Liver (tissue), 9 donors: ENCODE measurements around the gene SHROOM2. TPM values are rescaled to one million over a fixed set of nuclear protein-coding genes. Genes with fewer than 3 reads are reported as not detected.

Source experiments
- DNase-seq: peaks from one replicate; pipeline ENCODE4 v3.0.0-alpha.2; 2017; ENCODE audit warnings: low spot score
- H3K27ac ChIP-seq, 2 donors: one replicate each; pipeline ENCODE4 v1.7.0; 2013; ENCODE audit warnings: inconsistent platforms in 2 of 2, low read length in 2 of 2, control low read depth in 1 of 2, low read depth in 1 of 2, mild to moderate bottlenecking in 1 of 2
- H3K27me3 ChIP-seq, 4 donors: one replicate each; pipeline versions ENCODE4 v1.6.1 to v1.7.0; 2013; ENCODE audit warnings: low read length in 3 of 4, inconsistent platforms in 1 of 4, mild to moderate bottlenecking in 1 of 4, moderate library complexity in 1 of 4; ENCODE audit not compliant: control insufficient read depth in 4 of 4, insufficient read depth in 4 of 4
- H3K36me3 ChIP-seq, 4 donors: one replicate each; pipeline versions ENCODE4 v1.6.1 to v1.7.0; 2013; ENCODE audit warnings: low read length in 3 of 4, mild to moderate bottlenecking in 3 of 4, low read depth in 1 of 4, moderate library complexity in 1 of 4; ENCODE audit not compliant: control insufficient read depth in 4 of 4, insufficient read depth in 3 of 4
- H3K4me1 ChIP-seq, 4 donors: one replicate each; pipeline versions ENCODE4 v1.6.1 to v1.7.0; 2013; ENCODE audit warnings: low read length in 3 of 4, mild to moderate bottlenecking in 3 of 4, moderate library complexity in 1 of 4; ENCODE audit not compliant: control insufficient read depth in 4 of 4, insufficient read depth in 4 of 4
- H3K4me3 ChIP-seq, 3 donors: one replicate each; pipeline versions ENCODE4 v1.6.1 to v1.7.0; 2013; ENCODE audit warnings: low read length in 3 of 3, control low read depth in 1 of 3, low read depth in 1 of 3, mild to moderate bottlenecking in 1 of 3
- H3K9ac ChIP-seq, 2 donors: one replicate each; pipeline ENCODE4 v1.7.0; 2013; ENCODE audit warnings: low read length in 2 of 2, mild to moderate bottlenecking in 2 of 2, moderate library complexity in 2 of 2, control low read depth in 1 of 2, low read depth in 1 of 2
- H3K9me3 ChIP-seq, 4 donors: one replicate each; pipeline versions ENCODE4 v1.6.1 to v1.7.0; 2013; ENCODE audit warnings: low read length in 3 of 4; ENCODE audit not compliant: control insufficient read depth in 4 of 4
- FOXA1 ChIP-seq: IDR thresholded peaks from 2 replicates; pipeline ENCODE4 v1.6.1; 2016; ENCODE audit warnings: antibody characterized with exemption
- FOXA2 ChIP-seq: IDR thresholded peaks from 2 replicates; pipeline ENCODE4 v1.6.1; 2016; ENCODE audit warnings: antibody characterized with exemption
- HNF4A ChIP-seq, 2 donors: conservative IDR thresholded peaks; 2 replicates each; pipeline ENCODE4 v1.6.1; 2016; ENCODE audit warnings: antibody characterized with exemption in 2 of 2, mild to moderate bottlenecking in 2 of 2
- JUND ChIP-seq, 2 donors: IDR thresholded peaks; 2 replicates each; pipeline ENCODE4 v1.6.1; 2016; ENCODE audit warnings: antibody characterized with exemption in 2 of 2
- MAX ChIP-seq: IDR thresholded peaks from 2 replicates; pipeline ENCODE4 v1.6.1; 2016; ENCODE audit warnings: antibody characterized with exemption
- NR2F2 ChIP-seq: IDR thresholded peaks from 2 replicates; pipeline ENCODE4 v1.6.1; 2016; ENCODE audit warnings: antibody characterized with exemption
- RAD21 ChIP-seq, 2 donors: IDR thresholded peaks; 2 replicates each; pipeline ENCODE4 v1.6.1; 2016; ENCODE audit warnings: antibody characterized with exemption in 2 of 2, mild to moderate bottlenecking in 2 of 2
- RXRA ChIP-seq, 2 donors: IDR thresholded peaks; 2 replicates each; pipeline ENCODE4 v1.6.1; 2017 to 2018; ENCODE audit warnings: antibody characterized with exemption in 2 of 2, mild to moderate bottlenecking in 1 of 2
- SP1 ChIP-seq: IDR thresholded peaks from 2 replicates; pipeline ENCODE4 v1.6.1; 2018; ENCODE audit warnings: antibody characterized with exemption, mild to moderate bottlenecking
- TAF1 ChIP-seq: conservative IDR thresholded peaks from 2 replicates; pipeline ENCODE4 v1.6.1; 2016; ENCODE audit warnings: antibody characterized with exemption, mild to moderate bottlenecking
- YY1 ChIP-seq: IDR thresholded peaks from 2 replicates; pipeline ENCODE4 v1.6.1; 2016; ENCODE audit warnings: antibody characterized with exemption, mild to moderate bottlenecking
- WGBS: extraction: QIAGEN DNeasy Blood & Tissue Kit; methylation state at CpG from one replicate; pipeline ENCODE4 v1.1.7; 2013; 5-methylcytosine and 5-hydroxymethylcytosine counted together
- polyA plus RNA-seq, 2 donors: library from polyadenylated mRNA; stranded (reverse) in 1 of 2; unstranded in 1 of 2; fragments of 200-250 nt in 1 of 2; fragments of >200 nt in 1 of 2; fragmentation: Nextera tagmentation in 1 of 2; extraction: Ambion mirVana in 1 of 2; gene quantifications; one replicate each; pipeline versions ENCODE4 v1.2.1 to v1.2.3, GENCODE V29; 2013 to 2015
- total RNA-seq, 2 donors: library from RNA; depleted of rRNA; stranded (reverse); fragments of >200 nt; gene quantifications; one replicate each; pipeline ENCODE4 v1.2.3, GENCODE V29; 2014
- TF ChIP-seq, protein P1 (sequence below): IDR thresholded peaks from 2 replicates; pipeline ENCODE4 v1.6.1; 2016; ENCODE audit warnings: antibody characterized with exemption
- TF ChIP-seq, protein P2 (sequence below): IDR thresholded peaks from 2 replicates; pipeline ENCODE4 v1.6.1; 2016; ENCODE audit warnings: antibody characterized with exemption, mild to moderate bottlenecking
- TF ChIP-seq, protein P3 (sequence below): fragments of 150-350 bp; IDR thresholded peaks from 2 replicates; pipeline ENCODE4 v1.5.1; 2017; ENCODE audit warnings: improper control_type of control experiment, low read depth, low read length; ENCODE audit not compliant: missing input control
- TF ChIP-seq, protein P4 (sequence below): IDR thresholded peaks from 2 replicates; pipeline ENCODE4 v1.6.1; 2016; ENCODE audit warnings: antibody characterized with exemption
- donor health status: healthy.
- donor health status: healthy.
- donor health status: healthy.
- donor health status: healthy.
- donor health status: healthy.

SHROOM2 gene
- total and polyA plus RNA-seq, 4 donors = 1.1 to 5.4 (median 3.6) TPM

DNA sequence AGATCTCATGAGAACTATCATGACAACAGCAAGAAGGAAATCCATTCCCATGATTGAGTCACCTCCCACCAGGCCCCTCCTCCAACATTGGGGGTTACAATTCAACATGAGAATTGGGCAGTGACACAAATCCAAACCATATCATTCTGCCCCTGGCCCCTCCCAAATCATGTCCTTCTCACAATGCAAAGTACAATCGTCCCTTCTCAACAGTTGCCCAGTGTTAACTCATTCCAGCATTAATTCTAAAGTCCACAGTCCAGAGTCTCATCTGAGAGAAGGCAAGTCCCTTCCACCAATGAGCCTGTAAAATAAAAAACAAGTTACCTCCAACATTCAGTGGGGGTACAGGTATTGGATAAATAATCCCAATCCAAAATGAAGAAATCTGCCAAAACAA is 166.1 kb downstream of the SHROOM2 start (continued):
- TF ChIP-seq, protein P1, sequence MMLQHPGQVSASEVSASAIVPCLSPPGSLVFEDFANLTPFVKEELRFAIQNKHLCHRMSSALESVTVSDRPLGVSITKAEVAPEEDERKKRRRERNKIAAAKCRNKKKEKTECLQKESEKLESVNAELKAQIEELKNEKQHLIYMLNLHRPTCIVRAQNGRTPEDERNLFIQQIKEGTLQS = no peak
- TF ChIP-seq RXRA (IDR thresholded peaks at IDR 0.05) = peak in 1 of 2 donors; percentile 56

DNA sequence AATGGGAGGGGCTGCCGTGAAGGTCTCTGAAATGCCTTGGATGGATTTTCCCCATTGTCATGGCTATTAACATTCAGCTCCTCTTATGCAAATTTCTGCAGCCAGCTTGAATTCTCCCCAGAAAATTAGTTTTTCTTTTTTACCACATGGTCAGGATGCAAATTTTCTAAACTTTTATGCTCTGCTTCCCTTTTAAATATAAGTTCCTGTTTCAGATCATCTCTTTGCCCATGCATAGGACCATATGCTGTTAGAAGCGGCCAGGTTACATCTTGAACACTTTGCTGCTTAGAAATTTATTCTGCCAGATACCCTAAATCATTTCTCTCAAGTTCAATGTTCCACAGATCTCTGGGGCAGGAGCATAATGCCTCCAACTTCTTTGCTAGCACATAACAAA is 167.2 kb downstream of the SHROOM2 start:
- TF ChIP-seq TAF1 = no peak
- no peak for TF ChIP-seq FOXA2
- no peak for TF ChIP-seq MAX
- TF ChIP-seq, protein P2, sequence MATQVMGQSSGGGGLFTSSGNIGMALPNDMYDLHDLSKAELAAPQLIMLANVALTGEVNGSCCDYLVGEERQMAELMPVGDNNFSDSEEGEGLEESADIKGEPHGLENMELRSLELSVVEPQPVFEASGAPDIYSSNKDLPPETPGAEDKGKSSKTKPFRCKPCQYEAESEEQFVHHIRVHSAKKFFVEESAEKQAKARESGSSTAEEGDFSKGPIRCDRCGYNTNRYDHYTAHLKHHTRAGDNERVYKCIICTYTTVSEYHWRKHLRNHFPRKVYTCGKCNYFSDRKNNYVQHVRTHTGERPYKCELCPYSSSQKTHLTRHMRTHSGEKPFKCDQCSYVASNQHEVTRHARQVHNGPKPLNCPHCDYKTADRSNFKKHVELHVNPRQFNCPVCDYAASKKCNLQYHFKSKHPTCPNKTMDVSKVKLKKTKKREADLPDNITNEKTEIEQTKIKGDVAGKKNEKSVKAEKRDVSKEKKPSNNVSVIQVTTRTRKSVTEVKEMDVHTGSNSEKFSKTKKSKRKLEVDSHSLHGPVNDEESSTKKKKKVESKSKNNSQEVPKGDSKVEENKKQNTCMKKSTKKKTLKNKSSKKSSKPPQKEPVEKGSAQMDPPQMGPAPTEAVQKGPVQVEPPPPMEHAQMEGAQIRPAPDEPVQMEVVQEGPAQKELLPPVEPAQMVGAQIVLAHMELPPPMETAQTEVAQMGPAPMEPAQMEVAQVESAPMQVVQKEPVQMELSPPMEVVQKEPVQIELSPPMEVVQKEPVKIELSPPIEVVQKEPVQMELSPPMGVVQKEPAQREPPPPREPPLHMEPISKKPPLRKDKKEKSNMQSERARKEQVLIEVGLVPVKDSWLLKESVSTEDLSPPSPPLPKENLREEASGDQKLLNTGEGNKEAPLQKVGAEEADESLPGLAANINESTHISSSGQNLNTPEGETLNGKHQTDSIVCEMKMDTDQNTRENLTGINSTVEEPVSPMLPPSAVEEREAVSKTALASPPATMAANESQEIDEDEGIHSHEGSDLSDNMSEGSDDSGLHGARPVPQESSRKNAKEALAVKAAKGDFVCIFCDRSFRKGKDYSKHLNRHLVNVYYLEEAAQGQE = no peak
- no peak for TF ChIP-seq JUND (IDR thresholded peaks at IDR 0.05)
- TF ChIP-seq, protein P3, sequence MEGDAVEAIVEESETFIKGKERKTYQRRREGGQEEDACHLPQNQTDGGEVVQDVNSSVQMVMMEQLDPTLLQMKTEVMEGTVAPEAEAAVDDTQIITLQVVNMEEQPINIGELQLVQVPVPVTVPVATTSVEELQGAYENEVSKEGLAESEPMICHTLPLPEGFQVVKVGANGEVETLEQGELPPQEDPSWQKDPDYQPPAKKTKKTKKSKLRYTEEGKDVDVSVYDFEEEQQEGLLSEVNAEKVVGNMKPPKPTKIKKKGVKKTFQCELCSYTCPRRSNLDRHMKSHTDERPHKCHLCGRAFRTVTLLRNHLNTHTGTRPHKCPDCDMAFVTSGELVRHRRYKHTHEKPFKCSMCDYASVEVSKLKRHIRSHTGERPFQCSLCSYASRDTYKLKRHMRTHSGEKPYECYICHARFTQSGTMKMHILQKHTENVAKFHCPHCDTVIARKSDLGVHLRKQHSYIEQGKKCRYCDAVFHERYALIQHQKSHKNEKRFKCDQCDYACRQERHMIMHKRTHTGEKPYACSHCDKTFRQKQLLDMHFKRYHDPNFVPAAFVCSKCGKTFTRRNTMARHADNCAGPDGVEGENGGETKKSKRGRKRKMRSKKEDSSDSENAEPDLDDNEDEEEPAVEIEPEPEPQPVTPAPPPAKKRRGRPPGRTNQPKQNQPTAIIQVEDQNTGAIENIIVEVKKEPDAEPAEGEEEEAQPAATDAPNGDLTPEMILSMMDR = no peak
- no peak for TF ChIP-seq YY1
- TF ChIP-seq, protein P4, sequence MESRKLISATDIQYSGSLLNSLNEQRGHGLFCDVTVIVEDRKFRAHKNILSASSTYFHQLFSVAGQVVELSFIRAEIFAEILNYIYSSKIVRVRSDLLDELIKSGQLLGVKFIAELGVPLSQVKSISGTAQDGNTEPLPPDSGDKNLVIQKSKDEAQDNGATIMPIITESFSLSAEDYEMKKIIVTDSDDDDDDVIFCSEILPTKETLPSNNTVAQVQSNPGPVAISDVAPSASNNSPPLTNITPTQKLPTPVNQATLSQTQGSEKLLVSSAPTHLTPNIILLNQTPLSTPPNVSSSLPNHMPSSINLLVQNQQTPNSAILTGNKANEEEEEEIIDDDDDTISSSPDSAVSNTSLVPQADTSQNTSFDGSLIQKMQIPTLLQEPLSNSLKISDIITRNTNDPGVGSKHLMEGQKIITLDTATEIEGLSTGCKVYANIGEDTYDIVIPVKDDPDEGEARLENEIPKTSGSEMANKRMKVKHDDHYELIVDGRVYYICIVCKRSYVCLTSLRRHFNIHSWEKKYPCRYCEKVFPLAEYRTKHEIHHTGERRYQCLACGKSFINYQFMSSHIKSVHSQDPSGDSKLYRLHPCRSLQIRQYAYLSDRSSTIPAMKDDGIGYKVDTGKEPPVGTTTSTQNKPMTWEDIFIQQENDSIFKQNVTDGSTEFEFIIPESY = no peak
- no peak for TF ChIP-seq SP1
- TF ChIP-seq NR2F2 = no peak
- TF ChIP-seq RAD21 (IDR thresholded peaks at IDR 0.05) = no peak
- no peak for TF ChIP-seq HNF4A (conservative IDR thresholded peaks at IDR 0.05)
- no peak for TF ChIP-seq FOXA1
- TF ChIP-seq, protein P1 = no peak
- no peaks in the 10 kb centered on the region for H3K27me3 ChIP-seq
- H3K9ac ChIP-seq = no peak overlapping the region
- H3K4me1 ChIP-seq = no peaks in the 10 kb centered on the region
- no peak overlapping the region for H3K27ac ChIP-seq
- H3K36me3 ChIP-seq = peaks cover 0 to 1% (median 0%) of the 10 kb centered on the region in 4 donors
- no peak overlapping the region for H3K4me3 ChIP-seq
- DNase-seq = no peak
- WGBS = 97% methylated on average over 2 of the region's 2 CpGs
- no peaks in the 10 kb centered on the region for H3K9me3 ChIP-seq
